Activated T-cell treated with anti-CD3 and anti-CD28 coated beads, Interleukin-2, amount 50 U/mL, for 1 hour (primary cell): ENCODE measurements around the gene MCTP1.
"Not testable (repeated sequence)": the region's sequence is repeated elsewhere in the genome, so short reads cannot be mapped to it uniquely, and the experiment has no call there.

Experiments
- DNase-seq: peaks from one replicate; pipeline ENCODE4 v3.0.0-alpha.2; 2020

Gene MCTP1

DNA sequence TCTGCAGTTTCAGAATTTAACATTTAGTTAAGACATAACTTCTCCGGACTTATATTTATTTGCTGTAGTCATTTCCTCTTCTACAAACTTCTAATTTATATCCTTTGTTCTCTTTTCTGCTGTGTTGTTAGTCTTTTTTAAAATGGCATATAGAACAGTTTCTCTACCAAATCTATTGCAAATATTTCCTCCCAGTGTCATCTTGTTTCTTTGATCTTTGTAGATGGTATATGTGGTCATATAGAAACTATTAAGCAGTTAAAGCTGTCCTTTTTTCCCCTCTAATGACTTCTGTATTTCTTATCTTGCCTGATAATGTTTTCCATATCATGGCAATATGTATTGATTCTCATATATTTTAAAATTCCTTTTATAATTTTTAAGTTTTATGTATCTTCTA lies 264.5 kb downstream of the MCTP1 start:
- DNase-seq, result no peak

DNA sequence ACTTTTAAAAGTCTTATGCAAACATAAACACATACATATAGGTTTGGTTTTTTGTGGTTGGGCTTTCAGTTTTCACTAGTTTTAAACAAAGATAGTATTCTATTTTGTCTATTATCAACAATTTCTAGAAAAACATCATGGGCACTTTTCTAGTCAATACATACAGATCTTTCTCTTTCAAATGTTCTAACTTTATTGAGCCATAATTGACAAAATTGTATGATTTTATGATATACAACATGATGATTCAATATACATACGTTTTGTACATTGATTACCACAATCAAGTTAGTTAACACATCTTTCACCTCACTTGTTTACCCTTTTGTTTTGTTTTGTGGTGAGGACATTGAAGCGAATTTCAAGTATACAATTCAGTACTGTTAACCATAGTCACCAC lies 265.9 kb downstream of the MCTP1 start:
- no peak for DNase-seq

DNA sequence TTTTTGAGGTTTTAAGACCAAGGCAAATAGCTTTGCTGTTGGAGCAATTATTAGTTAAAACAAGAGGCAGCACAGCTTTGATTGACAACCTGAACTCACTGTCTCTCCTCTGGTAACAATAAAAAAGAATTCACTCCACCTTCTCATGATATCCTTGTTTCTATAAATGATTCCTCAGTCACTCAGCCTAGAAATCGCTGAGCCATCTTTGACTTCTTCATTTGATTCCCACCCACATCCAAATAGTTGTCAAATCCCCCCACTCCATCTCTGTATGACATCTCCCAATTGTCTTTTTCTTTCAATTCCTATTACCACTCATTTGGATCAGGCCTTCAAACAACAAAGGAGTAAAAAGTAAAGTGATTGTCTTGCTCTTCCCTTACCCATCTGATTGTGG lies 266.4 kb downstream of the MCTP1 start:
- DNase-seq, result no peak

GRCh38 chr5:95009812-95010211 lies 275.1 kb downstream of the MCTP1 start:
- DNase-seq, result no peak

GRCh38 chr5:95007921-95008597 lies 276.8 kb downstream of the MCTP1 start:
- no peak for DNase-seq

- no peak for DNase-seq
Measured at GRCh38 chr5:95005811-95006210, 279.1 kb downstream of the MCTP1 start.

DNA sequence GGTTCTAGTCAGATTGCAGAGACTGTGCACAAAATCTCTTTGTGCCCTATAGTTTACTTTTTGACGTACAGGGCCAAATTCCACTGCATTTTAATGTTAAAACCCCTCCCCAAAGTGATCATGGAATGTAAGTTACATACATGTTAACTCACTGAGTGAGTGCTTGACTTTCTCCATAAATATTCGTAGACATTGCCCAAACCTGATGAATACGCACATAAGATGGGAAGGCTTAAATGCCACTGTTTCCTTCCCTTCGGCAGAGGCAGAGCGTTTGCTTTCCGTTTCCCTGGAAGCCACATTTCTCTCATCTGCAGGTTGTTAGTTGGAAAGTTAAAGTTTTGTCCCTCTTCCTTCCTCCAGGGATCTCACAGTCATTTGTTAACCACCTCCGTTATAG lies 286.2 kb downstream of the MCTP1 start:
- DNase-seq, result no peak

GRCh38 chr5:94994537-94994936 lies 290.4 kb downstream of the MCTP1 start:
- not testable (repeated sequence) for DNase-seq

GRCh38 chr5:94993491-94993890 lies 291.4 kb downstream of the MCTP1 start:
- DNase-seq, result no peak

GRCh38 chr5:94992325-94992724 lies 292.6 kb downstream of the MCTP1 start:
- DNase-seq, result no peak

DNA sequence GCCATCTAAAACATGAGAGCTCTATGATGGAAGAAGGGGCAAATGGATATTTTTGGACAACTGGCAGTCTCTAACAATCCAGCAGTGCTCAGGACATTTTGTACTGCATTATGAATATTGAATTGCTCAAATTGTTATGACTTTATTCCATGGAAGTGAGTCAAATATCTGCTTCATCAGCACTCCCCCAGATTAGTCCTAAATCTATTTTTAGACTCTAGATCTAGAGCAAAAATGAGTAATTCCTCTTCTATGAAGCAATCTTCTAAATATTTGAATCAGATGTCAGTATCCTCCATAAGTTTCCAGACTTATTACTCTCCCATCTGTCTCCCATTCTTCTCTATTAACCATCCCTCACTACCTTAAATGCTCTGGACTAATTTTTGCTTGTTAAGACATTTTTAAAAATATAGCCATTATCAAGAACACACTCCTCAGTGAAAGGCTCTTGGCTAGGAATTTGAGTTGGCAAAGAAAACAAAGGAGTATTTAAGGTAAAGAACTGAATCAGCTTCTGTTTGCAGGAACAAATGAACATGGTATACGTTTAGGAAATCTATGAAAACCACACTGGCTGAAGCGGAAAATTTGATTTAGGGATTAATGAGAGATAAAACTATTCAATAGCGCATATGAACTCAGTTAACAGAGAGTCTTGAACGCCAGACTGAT lies 300.9 kb downstream of the MCTP1 start:
- DNase-seq, result no peak

DNA sequence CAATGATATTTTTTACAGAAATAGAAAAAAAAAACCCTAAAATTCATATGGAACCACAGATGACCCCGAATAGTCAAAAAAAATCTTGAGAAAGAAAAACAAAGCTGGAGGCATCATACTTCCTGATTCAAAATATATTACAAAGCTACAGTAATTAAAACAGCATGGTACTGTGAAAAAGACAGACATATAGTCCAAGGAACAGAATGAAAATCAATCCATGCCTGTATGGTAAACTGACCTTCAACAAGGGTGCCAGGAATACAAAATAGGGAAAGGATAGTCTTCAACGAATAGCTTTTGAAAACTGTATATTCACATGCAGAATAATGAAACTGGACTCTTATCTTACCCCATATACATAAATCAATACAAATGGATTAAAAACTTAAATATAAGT lies 307.5 kb downstream of the MCTP1 start:
- no peak for DNase-seq

- no peak for DNase-seq
Measured at GRCh38 chr5:94976853-94977252, 308.0 kb downstream of the MCTP1 start.

DNA sequence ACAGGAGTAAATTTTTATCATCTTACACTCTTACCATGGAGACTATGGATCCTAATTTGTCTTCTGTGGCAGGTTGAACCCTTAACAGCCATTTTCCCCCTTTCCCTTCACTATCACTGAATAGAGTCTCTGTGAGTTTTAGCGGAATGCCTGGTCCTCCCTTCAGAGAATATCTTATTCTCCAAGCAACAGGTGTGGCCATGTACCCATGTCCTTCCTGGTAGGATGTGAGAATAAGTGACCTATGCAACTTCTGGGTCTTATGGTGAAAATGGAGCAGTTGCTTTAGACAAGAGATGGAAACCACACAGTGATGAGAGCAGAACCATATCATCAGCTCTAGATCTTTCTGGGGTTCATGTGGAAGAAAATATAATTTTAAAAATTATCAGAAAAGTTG lies 312.6 kb downstream of the MCTP1 start:
- no peak for DNase-seq

DNA sequence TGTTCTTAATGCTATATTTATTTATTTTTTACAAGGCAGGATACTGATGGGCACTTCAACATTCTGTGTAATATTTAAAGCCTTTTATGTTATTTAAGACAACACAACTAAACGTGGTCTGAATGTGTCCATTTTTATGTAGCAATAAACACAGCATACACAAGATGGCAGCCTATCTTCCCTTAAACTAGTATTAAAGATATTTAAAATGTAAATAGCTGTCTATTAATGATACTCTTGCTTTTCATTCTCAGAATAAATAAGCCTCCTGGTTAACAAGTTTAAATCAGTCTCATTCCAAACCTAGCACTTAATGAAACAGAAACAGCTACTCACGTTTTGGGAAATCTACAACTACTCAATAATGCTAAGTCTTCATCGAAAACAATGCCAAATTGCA lies 315.7 kb downstream of the MCTP1 start:
- DNase-seq, result no peak

DNA sequence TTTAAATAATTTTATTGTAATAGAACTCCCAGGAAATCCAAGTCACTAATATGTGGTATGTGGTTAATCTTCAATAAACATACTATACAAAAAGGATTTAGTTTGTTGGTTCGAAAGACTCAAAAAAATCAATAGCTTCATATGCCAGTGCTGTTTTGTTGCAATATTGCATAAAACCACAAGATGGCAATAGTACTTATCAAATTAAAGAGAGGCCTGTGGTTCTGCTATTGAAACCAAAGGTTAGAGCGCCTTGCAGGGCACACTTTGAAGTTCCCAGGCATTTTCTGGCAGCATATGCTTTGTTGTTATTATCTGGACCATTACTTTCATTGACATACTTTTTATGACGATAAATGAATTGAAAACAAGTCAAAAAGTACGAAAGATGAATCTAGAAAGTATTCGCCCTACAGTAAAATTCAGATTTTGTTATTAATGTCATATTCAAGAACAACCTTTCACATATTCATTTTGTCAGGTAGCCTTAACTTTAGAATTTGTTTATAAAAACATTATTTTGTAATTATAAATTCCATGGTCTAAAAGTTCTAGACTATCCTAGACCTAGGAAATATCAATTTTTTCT lies 316.3 kb downstream of the MCTP1 start:
- no peak for DNase-seq

GRCh38 chr5:94967525-94967924 lies 317.4 kb downstream of the MCTP1 start:
- DNase-seq, result no peak

- not testable (repeated sequence) for DNase-seq
Measured at GRCh38 chr5:94959279-94959678, 325.6 kb downstream of the MCTP1 start.

GRCh38 chr5:94945656-94946055 lies 339.2 kb downstream of the MCTP1 start:
- no peak for DNase-seq

- DNase-seq, result no peak
Measured at GRCh38 chr5:94944160-94944559, 340.7 kb downstream of the MCTP1 start.

GRCh38 chr5:94941122-94941755 lies 343.7 kb downstream of the MCTP1 start:
- no peak for DNase-seq

GRCh38 chr5:94932259-94932658 lies 352.6 kb downstream of the MCTP1 start:
- DNase-seq, result no peak

DNA sequence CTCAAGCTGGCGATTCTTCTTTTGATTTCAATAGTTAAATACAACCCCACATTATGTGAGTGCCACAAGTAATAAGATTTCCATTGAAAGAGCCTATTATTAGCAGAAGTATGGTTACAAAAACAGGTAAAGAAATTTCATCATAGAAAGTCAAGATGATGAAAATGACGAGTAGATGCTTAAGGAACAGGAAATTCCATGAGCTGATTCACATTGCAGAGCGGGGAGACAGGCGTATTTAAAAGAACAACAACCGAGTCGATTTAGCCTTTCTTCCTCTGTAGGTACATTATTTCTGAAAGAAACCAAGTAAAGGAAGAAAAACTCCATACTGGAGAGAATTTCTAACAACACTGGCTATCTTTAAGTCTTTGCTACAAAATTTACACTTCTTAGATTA lies 356.0 kb downstream of the MCTP1 start:
- DNase-seq, result no peak

DNA sequence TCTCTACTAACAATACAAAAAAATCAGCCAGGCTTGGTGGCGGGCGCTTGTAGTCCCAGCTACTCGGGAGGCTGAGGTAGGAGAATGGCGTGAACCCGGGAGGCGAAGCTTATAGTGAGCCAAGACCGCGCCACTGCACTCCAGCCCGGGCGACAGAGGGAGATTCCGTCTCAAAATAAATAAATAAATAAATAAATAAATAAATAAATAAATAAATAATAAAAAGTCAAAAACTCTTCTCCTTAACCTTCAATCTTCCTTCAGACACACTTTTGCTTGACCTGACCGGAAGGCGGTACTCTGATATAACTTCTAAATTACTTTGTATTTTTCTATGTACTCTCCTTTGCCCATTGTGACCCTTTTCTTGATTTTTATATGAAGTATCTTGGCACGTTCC lies 364.3 kb downstream of the MCTP1 start:
- DNase-seq, result no peak
